ENCODE data around the gene FBXO45.
"Not testable (repeated sequence)": the region's sequence is repeated elsewhere in the genome, so short reads cannot be mapped to it uniquely, and the experiment has no call there.

DNA sequence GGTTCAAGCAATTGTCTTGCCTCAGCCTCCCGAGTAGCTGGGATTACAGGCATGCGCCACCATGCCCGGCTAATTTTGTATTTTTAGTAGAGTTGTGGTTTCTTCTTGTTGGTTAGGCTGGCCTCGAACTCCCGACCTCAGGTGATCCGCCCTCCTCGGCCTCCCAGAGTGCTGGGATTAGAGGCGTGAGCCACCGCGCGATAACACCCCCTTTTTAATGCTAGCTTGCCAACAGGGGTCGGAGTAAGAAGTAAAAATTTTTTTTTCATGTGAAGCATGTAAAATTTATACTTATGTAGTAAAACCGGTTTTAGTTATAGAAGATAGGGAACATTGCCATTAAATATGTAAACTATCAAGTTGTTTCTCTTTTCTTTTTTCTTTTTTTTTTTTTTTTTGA, 1.9 kb downstream of the FBXO45 start:
- TF ChIP-seq CTCF, POLR2A (IDR thresholded peaks at IDR 0.05): not testable (repeated sequence)

Data from right lobe of liver (tissue), 4 donors.